Spleen (tissue), 7 donors: ENCODE results near the gene PAX3.

Experiments
- CTCF ChIP-seq, 11 experiments: fragments of 200-600 bp in 7 of 11; fragments of 450-650 bp in 4 of 11; sonication (generic) in 4 of 11; IDR thresholded peaks in 8 of 11; conservative IDR thresholded peaks in 3 of 11; 1 replicate in 7 of 11; 2 replicates in 4 of 11; pipeline versions ENCODE4 v1.4.0 to v1.8.0; 2016 to 2021; ENCODE audit warnings: antibody characterized with exemption in 11 of 11, inconsistent platforms in 4 of 11, mild to moderate bottlenecking in 1 of 11
- POLR2AphosphoS5 ChIP-seq, 3 donors: sonication (generic); formaldehyde crosslinking; IDR thresholded peaks; one replicate each; pipeline ENCODE4 v1.5.1; 2017; ENCODE audit warnings: antibody characterized with exemption in 3 of 3
- donor health status: DM: no; HTN: no; CAD: no; lungs with moderate emphysema.
- donor health status: DM: no; HTN: no; CAD: no.
- donor health status: DM: no; HTN: no; CAD: no.

GRCh38 chr2:222241128-222241870, 57.5 kb downstream of the PAX3 start:
- no peak for TF ChIP-seq CTCF (IDR thresholded peaks at IDR 0.05 in 8 of 11, conservative IDR thresholded peaks at IDR 0.05 in 3 of 11)
- TF ChIP-seq POLR2AphosphoS5 (IDR thresholded peaks at IDR 0.05) = no peak
